Breast epithelium (tissue), 4 donors: ENCODE results near the gene CEP164. TPM values are rescaled to one million over a fixed set of nuclear protein-coding genes. Genes with fewer than 3 reads are reported as not detected.

Experiments
- DNase-seq, 2 donors: peaks; one replicate each; pipeline ENCODE4 v3.0.0-alpha.2; 2019; ENCODE audit warnings: low spot score in 2 of 2
- H3K27ac ChIP-seq, 2 donors: fragments of 200-600 bp; sonication (generic) in 1 of 2; one replicate each; pipeline ENCODE4 v1.5.1; 2016 to 2019; ENCODE audit warnings: mild to moderate bottlenecking in 1 of 2
- H3K27me3 ChIP-seq, 2 donors: fragments of 200-600 bp; sonication (generic) in 1 of 2; one replicate each; pipeline versions ENCODE4 v1.5.1 to v1.6.0; 2017 to 2019; ENCODE audit warnings: control low read depth in 1 of 2, mild to moderate bottlenecking in 1 of 2
- H3K36me3 ChIP-seq: fragments of 200-600 bp; one replicate; pipeline ENCODE4 v1.5.1; 2019
- H3K4me1 ChIP-seq, 2 donors: fragments of 200-600 bp; sonication (generic); one replicate each; pipeline ENCODE4 v1.5.1; 2016 to 2019; ENCODE audit warnings: control low read depth in 1 of 2
- H3K4me3 ChIP-seq, 3 donors: fragments of 200-600 bp; sonication (generic); 1 replicate in 2 of 3; 2 replicates in 1 of 3; pipeline ENCODE4 v1.5.1; 2016 to 2019; ENCODE audit warnings: mild to moderate bottlenecking in 3 of 3, moderate library complexity in 2 of 3
- H3K9me3 ChIP-seq, 2 donors: fragments of 200-600 bp; sonication (generic) in 1 of 2; one replicate each; pipeline ENCODE4 v1.5.1; 2016 to 2019; ENCODE audit warnings: control low read depth in 1 of 2
- POLR2A ChIP-seq: fragments of 450-650 bp; IDR thresholded peaks from one replicate; pipeline ENCODE4 v1.6.1; 2016; ENCODE audit warnings: antibody characterized with exemption, mild to moderate bottlenecking, moderate library complexity
- POLR2AphosphoS5 ChIP-seq, 3 donors: sonication (generic); formaldehyde crosslinking; IDR thresholded peaks; one replicate each; pipeline ENCODE4 v1.6.1; 2017; ENCODE audit warnings: antibody characterized with exemption in 3 of 3
- intact Hi-C: fragments of 100-400 bp; cut with DNase I; formaldehyde crosslinking; loops from one replicate; pipeline ENCODE4 v1.15.1; 2023; ENCODE audit warnings: low total_unique reads
- total RNA-seq, 3 donors: library from RNA; depleted of rRNA; stranded (reverse); fragments of >200 nt; gene quantifications; one replicate each; pipeline ENCODE4 v1.1.0, GENCODE V29; 2016
- TF ChIP-seq, protein P1 (sequence below), 3 donors: fragments of 450-650 bp; IDR thresholded peaks; one replicate each; pipeline ENCODE4 v1.5.1; 2016 to 2017; ENCODE audit warnings: antibody characterized with exemption in 3 of 3, mild to moderate bottlenecking in 3 of 3, moderate library complexity in 3 of 3

CEP164 gene
- total RNA-seq, 3 donors from 2014 or later, result 14.9 to 32.6 (median 20.3) TPM

DNA sequence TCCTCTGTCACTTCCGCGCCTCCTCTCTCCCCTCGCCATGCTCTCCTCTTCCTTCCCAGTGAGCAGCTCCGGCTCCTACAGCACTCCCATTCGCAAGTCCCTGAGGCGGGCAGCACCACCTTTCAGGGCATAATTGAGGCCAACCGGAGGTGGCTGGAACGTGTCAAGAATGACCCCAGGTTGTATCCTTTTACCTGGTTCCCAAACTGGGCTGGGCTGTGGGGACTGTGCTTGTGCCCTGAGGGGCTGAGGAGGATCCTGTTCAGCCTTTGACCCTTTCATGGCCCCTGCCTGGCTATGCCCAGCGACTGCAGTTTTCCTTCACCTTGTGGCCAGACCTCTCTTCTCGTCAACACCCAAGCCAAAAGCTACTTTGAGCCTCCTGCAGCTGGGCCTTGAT, 84.1 kb downstream of the CEP164 start:
- no peaks in the 10 kb centered on the region for H3K36me3 ChIP-seq
- H3K9me3 ChIP-seq, result no peaks in the 10 kb centered on the region
- no peak overlapping the region for H3K27ac ChIP-seq
- no peaks in the 10 kb centered on the region for H3K4me1 ChIP-seq
- intact Hi-C loops, result no loop called here
- no peak overlapping the region for H3K4me3 ChIP-seq
- no peaks in the 10 kb centered on the region for H3K27me3 ChIP-seq
- TF ChIP-seq POLR2AphosphoS5 (IDR thresholded peaks at IDR 0.05) (no peak), POLR2A (no peak)
- TF ChIP-seq, protein P1, sequence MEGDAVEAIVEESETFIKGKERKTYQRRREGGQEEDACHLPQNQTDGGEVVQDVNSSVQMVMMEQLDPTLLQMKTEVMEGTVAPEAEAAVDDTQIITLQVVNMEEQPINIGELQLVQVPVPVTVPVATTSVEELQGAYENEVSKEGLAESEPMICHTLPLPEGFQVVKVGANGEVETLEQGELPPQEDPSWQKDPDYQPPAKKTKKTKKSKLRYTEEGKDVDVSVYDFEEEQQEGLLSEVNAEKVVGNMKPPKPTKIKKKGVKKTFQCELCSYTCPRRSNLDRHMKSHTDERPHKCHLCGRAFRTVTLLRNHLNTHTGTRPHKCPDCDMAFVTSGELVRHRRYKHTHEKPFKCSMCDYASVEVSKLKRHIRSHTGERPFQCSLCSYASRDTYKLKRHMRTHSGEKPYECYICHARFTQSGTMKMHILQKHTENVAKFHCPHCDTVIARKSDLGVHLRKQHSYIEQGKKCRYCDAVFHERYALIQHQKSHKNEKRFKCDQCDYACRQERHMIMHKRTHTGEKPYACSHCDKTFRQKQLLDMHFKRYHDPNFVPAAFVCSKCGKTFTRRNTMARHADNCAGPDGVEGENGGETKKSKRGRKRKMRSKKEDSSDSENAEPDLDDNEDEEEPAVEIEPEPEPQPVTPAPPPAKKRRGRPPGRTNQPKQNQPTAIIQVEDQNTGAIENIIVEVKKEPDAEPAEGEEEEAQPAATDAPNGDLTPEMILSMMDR (IDR thresholded peaks at IDR 0.05), result no peak
- no peak for DNase-seq

DNA sequence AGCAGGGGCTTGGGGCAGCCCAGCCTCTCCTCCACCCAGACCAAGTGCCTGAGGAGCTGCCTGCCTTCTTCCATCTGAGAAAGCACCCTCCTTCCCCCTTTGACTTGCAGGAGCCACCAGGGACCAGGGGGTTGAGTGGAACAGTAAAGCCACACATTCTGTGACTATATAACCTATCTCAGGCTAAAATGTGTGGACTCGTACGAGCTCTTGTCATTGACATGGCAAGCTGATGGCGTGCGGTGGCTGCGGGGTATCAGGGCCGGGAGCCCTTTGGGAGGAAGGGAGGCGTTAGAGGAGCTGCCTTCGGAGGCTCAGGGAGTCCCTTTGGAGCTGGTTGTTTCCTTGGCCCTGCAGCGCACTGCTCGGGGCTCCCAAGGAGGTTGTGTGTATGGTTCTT, 84.5 kb downstream of the CEP164 start:
- intact Hi-C loops, result no loop called here
- Histone ChIP-seq H3K4me1 (no peaks in the 10 kb centered on the region), H3K4me3 (no peak overlapping the region), H3K36me3 (no peaks in the 10 kb centered on the region), H3K27me3 (no peaks in the 10 kb centered on the region), H3K27ac (no peak overlapping the region), H3K9me3 (no peaks in the 10 kb centered on the region)
- no peak for DNase-seq
- no peak for TF ChIP-seq POLR2A
- TF ChIP-seq POLR2AphosphoS5 (IDR thresholded peaks at IDR 0.05), result no peak
- TF ChIP-seq, protein P1 (IDR thresholded peaks at IDR 0.05), result no peak

DNA sequence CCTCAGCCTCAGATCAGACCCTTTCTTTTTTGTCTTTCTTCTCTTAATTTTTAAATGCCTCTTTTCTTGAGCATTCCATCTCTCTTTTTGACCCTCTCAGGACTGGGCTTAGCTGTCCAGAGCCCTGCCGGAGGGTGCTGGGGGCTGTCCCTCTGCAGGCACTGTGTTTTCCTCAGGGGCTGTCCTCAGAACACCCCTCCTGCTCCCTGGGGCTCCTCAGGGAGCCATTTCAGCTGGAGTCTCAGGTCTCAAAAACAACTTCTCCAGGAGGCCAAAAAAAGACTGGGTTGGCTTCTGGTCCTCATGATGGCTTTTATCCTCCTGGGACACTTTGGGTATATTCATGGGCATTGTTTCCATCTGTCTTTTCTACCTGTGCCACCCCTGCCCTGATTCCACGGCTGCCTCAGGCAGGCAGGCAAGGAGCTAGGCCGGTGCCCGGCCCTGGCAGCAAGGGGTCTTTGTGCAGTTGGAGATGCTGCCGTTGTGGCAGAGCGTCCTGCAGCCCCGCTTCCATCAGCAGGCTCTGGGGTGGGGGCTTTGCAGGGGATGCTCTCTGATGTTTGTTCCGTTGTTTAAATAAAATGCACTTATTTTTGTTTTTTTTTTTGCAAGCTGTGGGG, 85.1 kb downstream of the CEP164 start:
- no peak overlapping the region for H3K4me3 ChIP-seq
- no peaks in the 10 kb centered on the region for H3K36me3 ChIP-seq
- no peak for TF ChIP-seq POLR2AphosphoS5 (IDR thresholded peaks at IDR 0.05)
- no peak for TF ChIP-seq POLR2A
- TF ChIP-seq, protein P1 (IDR thresholded peaks at IDR 0.05), result no peak
- no peaks in the 10 kb centered on the region for H3K9me3 ChIP-seq
- intact Hi-C loops, result no loop called here
- no peak for DNase-seq
- no peaks in the 10 kb centered on the region for H3K27me3 ChIP-seq
- H3K4me1 ChIP-seq, result no peaks in the 10 kb centered on the region
- H3K27ac ChIP-seq, result no peak overlapping the region

DNA sequence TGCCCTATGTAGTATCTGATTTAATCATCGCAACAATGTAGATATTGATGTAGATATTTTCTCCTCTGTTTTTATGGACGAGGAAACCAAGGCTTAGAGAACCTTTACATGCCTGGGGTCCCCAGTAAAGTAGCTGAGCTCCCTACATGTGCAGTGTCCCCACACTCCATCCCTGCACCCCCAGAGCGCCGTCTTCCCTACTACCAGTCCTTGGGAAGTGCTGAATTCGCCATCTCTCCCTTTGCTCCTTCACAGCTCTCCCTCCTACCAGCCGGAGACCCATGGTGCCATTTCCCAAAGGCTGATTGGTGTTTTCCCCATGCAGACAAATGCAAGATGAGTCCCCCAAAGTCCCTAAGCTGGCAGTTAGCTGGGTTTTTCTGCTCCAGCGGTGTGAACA, 86.0 kb downstream of the CEP164 start:
- intact Hi-C loops, result no loop called here
- no peak overlapping the region for H3K27ac ChIP-seq
- no peaks in the 10 kb centered on the region for H3K36me3 ChIP-seq
- no peaks in the 10 kb centered on the region for H3K4me1 ChIP-seq
- TF ChIP-seq, protein P1 (IDR thresholded peaks at IDR 0.05), result no peak
- TF ChIP-seq POLR2AphosphoS5 (IDR thresholded peaks at IDR 0.05) (no peak), POLR2A (no peak)
- DNase-seq, result no peak
- no peaks in the 10 kb centered on the region for H3K9me3 ChIP-seq
- H3K4me3 ChIP-seq, result no peak overlapping the region
- H3K27me3 ChIP-seq, result no peaks in the 10 kb centered on the region

DNA sequence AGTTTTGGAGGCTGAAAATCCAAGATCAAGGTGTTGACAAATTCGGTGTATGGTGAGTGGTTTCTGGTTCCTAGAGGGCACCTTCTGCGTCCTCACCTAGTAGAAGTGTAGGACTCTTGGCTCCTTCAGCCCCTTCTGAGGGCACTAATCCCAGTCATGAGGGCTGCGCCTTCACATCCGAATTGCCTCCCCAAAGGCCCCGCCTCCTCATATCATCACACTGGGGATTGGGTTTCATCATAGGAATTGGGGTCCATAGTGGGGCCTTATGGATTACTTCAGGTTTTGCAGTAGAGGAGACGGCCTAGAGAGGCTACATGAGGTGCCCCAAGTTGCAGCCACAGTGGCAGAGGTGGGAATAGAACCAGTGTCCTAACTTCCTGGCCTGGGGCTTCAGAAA, 87.1 kb downstream of the CEP164 start:
- intact Hi-C loops, result no loop called here
- H3K4me1 ChIP-seq, result no peaks in the 10 kb centered on the region
- no peak for DNase-seq
- H3K36me3 ChIP-seq, result no peaks in the 10 kb centered on the region
- no peak overlapping the region for H3K4me3 ChIP-seq
- H3K27me3 ChIP-seq, result no peaks in the 10 kb centered on the region
- H3K27ac ChIP-seq, result no peak overlapping the region
- no peaks in the 10 kb centered on the region for H3K9me3 ChIP-seq
- TF ChIP-seq POLR2A (no peak), POLR2AphosphoS5 (IDR thresholded peaks at IDR 0.05) (no peak)
- TF ChIP-seq, protein P1 (IDR thresholded peaks at IDR 0.05), result no peak
